HG03354 (cell line): ENCODE data around the gene KCTD1.
A peak's percentile ranks its signal among the peaks of the same experiment; 100 is the strongest.

Experiments used
- ATAC-seq: cut with Tn5 transposase; IDR thresholded peaks from one replicate; pipeline ENCODE4 v1.9.1; 2021; ENCODE audit warnings: mild to moderate bottlenecking; ENCODE audit not compliant: unreplicated experiment, poor library complexity, severe bottlenecking

KCTD1 gene

DNA sequence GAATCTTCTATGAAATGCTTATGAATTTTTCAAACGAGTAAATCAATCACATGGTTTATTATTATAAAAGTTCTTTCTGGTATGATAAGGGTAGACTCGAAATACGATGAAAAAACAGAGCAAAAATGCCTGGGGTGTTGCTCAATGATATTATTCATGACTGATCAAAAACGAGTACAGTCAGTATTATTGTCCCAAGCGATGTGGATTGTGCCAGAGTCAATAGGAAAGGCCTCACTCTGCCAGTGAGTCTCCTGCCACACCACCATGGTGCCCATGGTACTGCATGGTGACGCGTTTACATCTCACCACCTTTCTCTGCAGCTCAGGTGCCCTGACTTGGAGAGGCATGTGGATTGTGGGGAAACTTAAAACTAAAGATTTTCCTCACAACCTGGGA, 58.5 kb downstream of the KCTD1 start:
- no peak for ATAC-seq

DNA sequence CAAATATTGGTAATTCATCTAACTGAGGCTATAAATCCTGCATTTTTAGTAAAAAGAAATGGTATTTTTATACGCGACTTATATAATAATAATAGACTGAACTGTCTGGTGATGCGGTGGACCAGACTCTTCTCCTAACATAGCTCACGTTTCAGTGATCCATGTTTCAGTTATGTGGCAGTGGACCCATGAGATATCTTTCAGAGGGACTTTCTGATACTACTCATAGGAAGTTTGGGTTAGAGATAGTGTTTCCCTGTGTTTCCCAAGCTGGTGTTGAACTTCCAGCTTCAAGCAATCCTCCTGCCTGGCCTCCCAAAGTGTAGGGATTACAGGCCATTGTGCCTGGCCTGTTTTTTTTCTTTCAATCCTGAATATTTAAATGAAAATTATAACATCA, 59.2 kb downstream of the KCTD1 start:
- no peak for ATAC-seq

DNA sequence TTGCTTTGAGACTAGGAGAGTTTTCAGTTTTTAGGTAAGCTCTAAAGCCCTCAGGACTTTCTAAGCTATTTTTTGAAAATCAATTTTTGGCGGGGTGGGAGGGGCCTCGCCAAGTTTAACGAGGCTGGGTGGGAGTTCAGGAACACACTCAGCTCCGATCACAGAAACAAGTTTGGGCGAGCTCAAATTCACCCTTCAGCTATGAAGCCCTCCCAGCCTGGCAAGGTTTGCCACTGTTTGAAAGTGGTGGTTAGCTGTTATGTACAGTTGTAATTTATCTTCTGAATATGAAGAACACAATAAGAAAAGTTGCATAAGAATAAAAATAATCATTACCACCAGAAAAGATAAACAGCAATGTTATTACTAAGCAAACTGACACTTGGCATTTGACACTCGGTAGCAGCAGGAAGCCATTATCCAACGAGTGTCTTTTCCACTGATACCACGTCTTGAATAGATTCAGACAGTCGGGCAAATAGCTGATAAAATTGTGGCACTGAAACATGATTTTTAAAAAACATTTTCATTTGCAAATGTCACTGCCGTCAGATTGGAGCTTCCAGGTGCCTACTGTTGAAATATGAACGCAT, 59.8 kb downstream of the KCTD1 start:
- ATAC-seq = no peak

DNA sequence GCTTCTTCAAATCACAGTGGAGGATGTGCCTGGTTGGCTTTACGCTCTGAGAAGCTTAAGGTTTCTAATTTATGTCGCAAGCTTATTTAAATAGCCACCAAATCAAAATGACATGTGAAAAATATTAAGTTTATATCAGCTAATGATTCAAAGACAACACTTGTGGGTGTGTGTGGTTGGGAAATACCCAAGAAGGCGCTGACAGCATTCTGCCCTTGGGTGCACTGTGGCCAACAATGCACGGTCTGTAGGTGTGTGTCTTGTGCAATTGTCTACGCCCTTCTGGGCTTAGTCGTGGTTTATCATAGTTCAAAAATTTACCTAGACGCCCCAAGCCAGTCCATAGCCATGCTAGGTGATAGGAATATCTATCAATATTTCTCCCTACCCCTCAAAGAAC, 60.9 kb downstream of the KCTD1 start:
- peak; percentile 92 for ATAC-seq

DNA sequence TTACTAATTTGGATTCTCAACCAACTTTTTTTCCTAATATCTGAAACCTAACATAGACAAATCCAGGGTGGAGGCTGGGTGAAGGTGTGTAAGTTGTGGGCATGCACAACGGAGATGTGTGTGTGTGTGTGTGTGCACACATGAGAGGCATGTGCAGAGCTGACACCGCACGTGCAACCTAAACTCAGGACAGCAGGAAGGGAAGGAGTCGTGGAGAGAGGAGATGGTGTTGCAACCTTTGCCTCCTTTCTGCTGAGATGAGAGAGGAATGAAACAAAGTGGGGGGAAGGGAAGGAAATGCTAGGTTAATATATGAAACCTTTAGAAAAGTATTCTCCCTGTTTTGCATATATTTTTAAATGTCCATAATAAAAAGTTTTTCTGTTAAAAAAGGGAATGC, 64.7 kb downstream of the KCTD1 start:
- ATAC-seq = no peak

DNA sequence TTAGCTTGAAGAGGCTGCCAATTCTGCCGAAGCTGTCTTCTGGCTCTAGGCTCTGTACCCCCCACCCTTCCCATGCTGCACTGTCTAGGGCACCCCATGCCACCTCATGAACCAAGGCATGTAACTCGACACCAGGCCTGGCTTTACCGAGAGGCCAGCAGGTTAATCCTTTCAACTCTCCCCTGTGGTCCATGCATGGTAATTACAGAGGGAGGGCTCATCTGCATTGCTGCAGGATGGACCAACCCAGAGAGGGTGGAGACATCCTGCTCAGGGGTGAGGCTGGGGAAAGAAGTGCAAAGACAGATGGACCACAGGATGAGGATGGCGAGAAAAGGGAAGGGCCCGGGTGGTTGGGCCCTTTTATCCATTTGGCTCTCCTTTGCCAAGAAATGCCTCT, 65.8 kb downstream of the KCTD1 start:
- no peak for ATAC-seq

DNA sequence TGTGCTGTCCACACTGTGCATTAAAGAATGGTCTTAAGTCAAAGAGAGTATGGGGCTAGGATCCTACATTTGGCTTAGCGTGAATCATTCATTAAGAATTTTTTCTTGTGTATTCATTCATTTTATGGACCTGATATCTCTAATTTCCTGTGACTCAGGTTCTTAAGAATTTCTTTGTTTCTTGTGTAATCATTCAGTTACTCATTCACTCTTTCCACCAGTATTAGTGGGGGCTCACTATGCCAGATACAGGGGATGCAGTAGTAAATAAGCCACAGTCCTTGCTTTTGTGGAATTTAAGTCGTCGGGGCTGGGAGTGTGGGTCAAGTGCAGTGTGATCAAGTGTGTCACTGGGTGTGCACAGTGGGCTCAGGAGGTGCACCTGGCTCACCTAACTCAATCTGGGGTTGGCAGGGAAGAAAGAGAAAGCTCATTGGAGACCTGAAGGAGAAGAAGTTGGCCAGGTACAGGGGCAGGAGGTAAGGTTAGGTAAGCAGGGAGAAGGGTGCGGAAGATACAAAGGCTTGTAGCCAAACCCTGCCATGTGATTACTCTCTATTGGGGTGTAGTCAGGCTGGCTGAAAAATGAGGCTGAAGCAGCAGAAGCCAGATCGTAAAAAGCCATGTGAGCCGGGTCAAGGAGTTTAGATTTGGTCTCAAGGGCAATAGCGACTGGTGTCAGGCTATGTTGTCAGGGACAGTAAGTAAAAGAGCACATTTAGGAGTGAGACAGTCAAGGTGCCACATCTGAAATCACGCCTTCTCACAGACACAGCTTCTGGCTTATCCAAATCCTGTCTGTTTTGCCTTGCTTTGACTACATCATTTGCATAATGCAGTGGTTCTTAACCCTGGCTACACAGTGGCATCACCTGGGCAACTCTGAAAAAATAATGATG, 67.2 kb downstream of the KCTD1 start:
- peak; percentile 67 for ATAC-seq

DNA sequence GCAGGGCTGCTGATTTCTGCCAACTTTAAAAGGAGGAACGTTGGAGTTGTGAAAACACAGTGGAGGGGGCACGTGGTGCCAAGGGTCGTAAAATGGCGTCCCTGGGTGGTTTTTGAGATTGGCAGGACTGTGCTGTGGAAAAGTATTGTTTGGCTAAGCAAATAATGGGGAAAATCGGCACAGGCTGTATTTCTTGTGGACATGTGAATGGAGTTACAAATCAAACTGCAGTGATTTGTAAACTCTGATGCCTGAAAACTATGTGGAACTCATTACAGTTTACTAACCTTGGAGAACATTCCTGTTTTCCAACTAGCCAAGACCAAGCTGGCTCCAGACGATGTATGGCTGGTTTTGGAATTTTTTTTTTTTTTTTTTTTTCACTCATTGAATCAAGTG, 68.7 kb downstream of the KCTD1 start:
- ATAC-seq = no peak

DNA sequence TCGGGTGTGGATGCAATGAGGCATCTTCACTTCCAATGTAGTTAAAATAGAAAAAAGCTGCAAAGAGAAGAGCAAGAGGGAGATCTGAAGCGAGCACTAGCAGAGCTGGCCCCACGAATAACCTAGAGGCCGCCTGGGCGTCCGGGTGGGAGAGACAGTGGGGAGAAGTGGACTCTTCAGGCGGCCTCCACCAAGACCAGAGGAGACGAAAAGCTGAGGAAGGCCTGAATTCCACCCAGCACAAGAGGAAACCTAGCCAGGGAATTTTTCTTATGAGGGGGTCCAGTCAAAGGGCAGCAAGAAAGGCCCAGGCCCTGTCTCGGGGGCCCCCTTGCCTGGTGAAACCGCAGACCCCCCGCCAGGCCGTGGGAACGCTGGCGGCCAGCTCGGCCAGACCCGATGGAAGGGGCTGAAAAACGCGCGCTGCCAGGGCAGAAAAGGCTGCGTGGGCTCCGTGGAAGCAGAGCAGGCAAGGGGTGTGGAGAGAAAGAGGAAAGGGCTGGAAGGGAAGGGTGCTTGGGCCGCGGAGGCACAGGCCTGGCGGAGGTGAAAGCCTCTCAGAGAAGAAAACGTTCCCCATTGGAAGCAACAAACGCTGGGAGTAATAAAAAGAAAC, 69.2 kb downstream of the KCTD1 start:
- ATAC-seq = no peak

DNA sequence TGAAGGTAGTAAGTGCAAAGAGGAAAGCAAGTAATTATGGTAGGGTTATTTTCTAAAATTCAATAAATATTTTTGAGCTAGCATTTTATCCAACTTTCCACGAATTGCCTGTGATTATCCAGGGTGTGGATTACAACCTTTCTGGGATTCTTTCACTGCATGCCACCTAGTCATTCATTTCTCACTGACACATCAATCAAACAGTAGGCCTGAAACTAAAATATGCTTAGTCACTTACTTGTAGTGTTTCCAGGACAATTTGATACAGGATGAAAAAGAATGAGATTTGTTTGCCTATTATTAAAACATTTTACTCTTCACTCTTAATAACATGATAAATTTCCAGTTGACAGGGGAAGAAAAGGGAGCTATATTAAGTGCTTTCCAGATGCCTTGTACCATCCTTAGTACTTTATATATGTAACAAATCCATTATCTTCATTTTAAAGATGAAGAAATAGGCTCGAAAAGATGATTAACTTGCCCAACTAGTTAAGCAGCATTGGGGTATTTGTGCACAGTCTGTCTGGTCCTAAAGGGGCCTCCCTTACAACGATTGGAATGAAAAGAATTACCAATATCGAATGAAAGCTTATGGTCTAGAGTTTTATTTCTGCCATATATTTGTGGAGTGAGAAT, 70.4 kb downstream of the KCTD1 start:
- no peak for ATAC-seq

DNA sequence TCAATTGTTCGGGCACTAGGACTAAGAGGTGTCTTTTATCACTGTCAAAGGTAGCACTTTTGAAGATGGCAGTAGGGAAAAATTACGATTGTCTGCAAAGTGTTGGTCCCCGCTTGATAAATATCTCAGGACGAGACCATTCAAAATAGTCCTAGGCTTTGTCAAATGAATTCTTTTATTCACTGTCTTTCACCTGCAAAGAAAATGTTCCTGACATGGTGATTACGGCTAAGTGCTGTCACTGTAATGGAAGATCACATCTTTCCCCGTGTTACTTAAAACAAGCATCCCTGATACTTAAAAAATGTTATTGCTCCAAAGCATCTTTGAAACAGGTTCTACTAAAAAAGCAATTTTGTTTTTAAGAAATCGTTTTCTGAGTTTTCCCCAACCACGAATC, 71.7 kb downstream of the KCTD1 start:
- no peak for ATAC-seq

DNA sequence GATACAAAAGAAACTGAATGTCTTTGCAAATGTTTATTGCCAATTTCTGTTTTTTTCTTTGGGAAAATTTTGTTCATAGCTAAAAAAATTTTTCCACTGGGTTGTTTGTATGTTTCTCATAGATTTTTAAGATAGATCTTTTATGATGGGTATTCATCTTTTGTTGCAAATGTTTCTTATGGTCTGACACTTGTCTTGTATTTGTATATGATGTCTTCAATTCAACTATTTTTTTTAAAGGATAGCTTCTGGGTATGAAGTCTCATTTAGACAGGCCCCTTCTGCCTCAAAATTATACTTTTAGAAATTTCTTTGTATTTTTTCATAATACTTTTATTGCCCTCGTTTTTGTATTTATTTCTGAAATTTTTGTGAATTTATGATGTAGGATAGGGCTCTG, 73.8 kb downstream of the KCTD1 start:
- ATAC-seq = no peak

DNA sequence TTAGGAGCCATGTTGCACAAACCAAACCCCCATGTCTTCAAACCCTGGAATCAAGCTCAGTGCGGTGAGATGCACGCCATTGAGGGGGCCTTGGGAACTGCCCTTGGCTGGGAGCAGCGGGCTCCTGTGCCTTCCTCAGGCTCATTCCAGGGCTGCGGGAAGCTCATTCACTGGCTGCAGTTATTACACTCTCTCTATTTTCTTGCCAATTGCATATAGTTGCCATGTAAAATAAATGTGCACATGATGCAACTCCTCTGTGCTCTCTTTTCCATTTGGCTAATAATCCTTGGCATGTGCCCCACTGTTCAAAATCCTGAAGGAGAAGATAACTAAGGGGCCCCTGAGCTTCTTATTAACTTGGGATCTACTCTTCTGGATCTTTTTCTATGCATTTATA, 74.7 kb downstream of the KCTD1 start:
- ATAC-seq = no peak

DNA sequence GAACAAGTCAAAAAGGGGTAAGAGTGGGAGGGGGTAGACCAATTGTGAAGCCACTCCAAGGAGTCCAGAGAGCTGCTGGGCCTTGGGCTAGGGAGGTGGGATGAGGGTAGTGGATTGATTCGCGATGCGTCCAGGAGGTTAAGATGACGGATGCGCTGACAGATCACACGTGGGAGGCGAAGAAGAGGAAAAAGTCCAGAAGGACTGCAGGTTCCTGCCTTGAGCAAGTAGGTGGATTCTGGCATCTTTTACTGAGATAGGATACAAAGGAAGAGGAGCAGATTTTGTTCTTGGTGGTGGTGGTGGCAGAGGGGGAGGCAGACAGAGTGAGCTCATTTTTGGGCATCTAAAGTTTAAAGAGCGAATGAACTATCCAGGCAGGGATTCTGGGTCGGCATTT, 76.5 kb downstream of the KCTD1 start:
- ATAC-seq = no peak

DNA sequence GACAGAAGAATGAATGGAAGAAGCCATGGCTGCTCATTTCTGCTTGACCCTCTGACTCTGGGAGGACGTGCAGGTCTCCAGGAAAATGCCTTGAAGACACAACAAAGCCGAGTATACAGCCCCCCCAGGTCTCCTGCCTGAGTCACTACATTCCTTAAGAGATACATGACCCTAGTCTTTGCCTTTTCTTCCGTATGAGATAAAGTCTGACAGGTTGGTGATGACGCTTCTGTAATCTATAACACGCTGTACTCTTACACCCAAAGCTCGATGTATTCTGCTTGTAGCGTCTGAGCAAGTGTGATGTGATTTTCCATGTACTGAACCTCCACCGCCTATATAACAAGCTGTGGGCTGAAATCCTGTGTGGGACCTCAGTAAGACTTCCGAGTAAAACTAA, 77.3 kb downstream of the KCTD1 start:
- ATAC-seq = no peak

DNA sequence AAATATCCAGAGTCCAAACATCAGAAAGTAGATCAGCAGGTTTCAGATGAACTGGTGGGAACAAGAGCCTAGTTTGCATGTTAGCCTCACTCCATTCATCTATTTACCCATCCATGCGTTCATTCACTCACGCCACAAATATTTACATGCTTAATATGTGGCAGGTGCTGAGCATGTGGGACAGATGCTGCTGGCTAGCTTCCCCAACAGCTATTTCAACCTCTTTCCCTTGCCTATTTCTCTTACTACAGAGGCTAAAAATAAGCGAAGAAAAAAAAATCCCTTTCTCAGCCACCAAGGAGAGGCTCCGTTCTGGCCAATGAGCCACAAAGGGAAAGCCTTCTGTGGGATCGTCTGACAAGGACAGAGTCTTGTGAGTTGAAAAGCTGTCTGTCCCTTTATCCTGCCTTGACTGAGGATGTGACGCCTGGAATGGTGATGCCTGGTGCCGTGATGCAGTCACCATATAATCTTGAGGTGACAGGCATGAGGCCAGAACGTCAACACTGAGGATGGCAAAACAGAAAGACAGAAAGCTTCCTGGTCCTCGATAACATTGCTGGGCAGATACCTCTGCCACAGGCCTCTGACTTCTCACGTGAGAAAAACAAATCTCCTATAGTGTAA, 78.2 kb downstream of the KCTD1 start:
- ATAC-seq = peak; percentile 93

DNA sequence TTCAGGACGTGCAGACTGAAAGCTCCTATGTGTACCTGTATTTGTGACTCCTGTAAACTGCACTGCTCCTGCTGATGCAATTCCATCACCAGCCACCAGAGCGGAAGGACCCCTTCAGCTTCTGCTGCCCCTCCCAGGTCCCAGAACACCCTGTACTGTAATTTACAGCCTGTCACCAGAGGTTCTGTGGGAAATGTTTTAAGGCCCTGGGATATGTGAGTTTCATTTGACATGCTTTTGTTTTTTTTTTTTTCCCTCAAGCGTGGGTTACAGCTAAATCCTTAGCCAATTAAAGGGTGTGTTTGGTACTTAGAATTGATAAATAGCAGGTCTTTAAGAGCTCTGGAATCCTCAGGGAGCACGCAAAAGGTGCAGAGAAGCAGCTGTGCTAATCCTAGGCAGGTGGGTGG, 79.4 kb downstream of the KCTD1 start:
- peak; percentile 72 for ATAC-seq

DNA sequence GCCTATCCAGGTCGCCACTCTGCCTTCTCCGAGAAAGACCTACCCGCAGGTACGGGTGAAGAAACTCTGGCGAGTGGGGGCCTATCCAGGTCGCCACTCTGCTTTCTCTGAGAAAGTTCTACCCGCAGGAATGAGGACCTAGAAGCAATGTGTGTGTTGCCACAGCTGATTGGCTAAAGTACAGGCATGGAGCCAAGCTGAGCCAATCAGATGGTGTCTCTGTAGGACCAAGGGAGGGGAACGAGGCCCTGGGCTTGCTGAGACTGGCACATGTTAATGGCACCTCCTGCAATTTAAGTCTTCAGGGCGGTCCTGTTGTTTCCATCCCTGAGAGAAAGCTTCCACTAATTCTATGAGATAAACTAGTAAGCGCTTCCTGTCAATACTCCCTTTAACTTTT, 82.3 kb downstream of the KCTD1 start:
- no peak for ATAC-seq

DNA sequence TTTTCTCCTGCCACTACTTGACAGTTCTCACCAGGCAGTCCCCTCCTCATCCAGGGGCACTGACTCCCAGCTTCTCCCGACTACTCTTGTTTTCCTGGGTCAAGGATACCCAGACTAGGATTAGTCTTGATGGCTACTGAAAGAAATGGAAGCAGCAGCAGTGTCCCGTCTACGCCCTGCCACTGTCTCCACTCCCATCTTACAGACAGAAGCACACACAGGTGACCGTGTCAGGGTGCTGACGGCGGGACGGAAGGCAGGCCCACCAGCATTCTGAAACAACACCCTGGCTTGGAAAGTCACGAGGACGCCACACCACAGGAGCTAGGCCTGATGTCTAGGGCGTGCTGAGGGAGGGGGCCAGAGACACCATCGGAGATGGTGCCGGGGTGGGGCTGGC, 82.9 kb downstream of the KCTD1 start:
- ATAC-seq = no peak
